Right forelimb (tissue), 1 donor: ENCODE results near the gene ARHGEF25.
A peak's percentile ranks its signal among the peaks of the same experiment; 100 is the strongest.
"Not testable (repeated sequence)": the region's sequence is repeated elsewhere in the genome, so short reads cannot be mapped to it uniquely, and the experiment has no call there.

Experiments used
- DNase-seq: peaks from one replicate; pipeline ENCODE4 v3.0.0-alpha.2; 2018

ARHGEF25 gene

DNA sequence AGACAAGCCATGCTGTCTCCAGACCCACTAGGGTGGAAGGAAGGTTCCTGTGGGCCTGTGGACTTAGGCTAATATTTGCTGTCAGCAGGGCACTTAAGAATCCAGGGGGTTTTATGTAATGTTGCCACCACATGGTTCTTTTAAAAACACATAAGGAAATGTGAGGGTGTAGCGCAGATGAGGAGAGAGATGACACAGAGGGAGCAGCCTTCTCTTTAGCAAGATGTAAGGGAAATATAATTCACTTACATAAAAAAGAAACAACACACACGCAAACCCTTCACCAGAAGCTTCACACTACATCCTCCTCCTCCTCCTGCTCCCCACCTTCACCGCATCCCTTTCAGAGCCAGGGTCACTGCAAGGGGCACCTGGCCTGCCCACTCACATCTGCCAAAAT lies 25.1 kb upstream of the ARHGEF25 start:
- no peak for DNase-seq

DNA sequence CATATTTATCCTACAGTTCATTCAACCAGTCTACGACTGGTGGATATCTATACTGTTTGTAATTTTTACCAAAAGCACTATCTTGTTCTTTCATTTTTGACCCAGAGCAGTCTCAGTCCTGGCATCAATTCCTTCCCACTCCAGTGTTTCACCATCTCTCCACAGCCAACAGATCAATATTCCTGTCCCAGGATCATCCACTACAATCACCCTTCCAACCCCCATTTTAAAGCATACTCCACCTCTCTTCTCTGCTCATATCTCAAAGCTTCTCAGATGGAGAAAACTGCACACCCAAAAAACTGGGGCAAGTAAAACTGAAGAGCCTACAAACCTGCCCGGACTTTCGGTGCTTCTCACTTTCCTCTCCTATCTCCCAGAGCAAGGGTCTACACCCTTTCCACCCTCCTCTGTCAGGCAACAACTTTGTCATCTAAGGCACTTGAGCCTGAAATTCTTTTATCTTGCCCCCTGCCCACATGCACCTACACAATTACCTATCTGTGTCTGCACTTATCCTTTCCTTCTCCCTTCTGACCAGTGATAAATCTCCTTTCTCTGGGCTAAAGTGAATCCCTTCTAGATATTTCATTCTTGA lies 24.3 kb upstream of the ARHGEF25 start:
- DNase-seq, result no peak

DNA sequence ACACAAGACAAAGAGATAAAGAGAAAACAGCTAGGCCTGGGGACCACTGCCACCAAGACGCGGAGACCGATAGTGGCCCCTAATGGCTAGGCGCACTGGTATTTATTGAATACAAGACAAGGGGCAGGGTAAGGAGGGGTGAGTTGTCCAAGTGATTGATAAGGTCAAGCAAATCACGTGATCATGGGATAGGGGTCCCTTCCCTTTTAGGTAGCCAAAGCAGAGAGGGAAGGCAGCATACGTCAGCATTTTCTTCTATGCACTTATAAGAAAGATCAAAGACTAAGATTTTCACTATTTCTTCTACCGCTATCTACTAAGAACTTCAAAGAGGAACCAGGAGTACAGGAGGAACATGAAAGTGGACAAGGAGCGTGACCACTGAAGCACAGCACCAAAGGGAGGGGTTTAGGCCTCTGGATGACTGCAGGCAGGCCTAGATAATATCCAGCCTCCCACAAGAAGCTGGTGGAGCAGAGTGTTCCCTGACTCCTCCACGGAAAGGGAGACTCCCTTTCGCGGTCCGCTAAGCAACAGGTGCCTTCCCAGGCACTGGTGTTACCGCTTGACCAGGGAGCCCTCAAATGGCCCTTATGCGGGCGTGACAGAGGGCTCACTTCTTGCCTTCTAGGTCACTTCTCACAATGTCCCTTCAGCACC lies 22.2 kb upstream of the ARHGEF25 start:
- not testable (repeated sequence) for DNase-seq

DNA sequence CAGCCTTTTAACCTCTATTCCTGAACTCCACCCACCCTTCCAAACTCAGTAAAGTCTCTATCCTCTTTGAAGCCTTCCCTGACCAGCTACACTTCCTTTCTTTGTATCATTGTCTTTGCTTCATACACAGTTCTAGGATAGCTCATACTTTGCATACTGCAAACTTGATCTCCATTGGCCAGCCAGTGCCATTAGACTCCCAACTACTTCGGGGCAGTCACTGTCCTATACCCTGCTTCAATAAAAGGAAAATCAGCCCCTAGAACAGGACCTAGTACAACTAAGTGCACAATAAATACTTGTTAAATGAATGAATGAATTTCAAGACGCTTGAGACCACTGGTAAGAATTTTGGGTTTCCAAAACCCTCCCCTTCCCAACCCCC lies 20.8 kb upstream of the ARHGEF25 start:
- no peak for DNase-seq

DNA sequence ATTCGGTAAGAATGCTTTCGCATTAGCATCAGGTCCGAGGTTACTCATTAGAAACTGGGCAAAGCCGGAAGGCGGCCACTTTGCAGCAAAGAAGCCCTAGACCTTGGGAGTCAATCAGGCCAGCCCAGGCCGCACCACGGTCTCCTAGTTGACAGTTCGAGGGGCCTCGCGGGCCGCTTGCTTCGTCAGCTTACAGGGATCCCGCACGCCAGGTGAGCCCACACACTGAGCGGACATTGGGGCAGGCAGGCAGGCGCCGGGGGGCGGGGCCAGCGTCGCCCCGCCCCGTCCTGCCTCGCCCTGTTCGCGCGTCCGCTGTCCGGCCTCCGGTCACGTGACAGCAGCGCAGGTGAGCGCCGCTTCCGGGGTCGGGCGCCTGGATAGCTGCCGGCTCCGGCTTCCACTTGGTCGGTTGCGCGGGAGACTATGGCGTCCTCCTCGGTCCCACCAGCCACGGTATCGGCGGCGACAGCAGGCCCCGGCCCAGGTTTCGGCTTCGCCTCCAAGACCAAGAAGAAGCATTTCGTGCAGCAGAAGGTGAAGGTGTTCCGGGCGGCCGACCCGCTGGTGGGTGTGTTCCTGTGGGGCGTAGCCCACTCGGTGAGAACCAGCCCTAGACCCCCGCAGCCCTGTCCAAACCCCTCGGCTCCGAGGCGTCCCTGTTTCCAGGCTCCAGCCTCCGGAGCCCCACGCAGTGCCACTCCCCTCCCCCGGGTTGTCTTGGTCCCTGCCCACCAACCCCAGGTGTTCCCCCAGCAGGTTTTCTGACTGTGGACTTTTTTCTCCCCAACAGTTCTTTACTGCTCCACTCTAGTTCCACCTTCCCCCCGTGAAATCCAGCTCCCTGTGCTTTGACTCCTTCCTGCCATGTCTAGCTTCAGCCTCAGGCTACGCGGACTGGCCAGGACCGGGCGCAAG lies 20.1 kb upstream of the ARHGEF25 start, which contains the start of gene PIP4K2C:
PIP4K2C (plus strand) TSS at position 329 of the 918 bp plus-strand sequence; CDS start at position 427, 98 bp downstream.
- DNase-seq, result peak; percentile 73

DNA sequence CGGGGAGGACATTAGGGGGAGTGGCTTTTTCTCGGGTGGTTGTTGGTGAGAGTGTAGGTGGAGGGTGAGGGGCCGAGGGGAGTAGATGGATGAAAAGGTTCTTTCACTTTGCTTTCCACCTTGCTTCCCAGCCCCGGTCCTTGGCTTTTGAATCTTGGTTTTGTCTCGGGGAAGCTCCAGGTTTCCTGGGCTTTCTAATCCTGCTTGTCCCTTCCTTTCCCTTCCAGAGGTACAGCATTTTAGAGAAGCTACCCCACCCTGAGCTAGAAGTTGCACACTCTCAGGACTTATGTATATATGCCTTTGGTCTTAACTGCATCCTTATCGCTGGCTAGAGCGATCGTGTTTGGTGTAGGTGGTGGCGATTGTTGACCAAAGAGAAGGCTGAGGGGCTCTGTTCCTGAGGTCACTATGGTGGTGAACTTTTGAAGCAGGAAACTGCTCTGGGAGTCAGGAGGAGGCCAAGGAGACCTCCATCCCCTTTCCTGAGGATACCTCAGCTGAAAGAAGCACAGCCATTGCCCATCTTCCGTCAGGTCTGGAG lies 19.4 kb upstream of the ARHGEF25 start:
- no peak for DNase-seq

DNA sequence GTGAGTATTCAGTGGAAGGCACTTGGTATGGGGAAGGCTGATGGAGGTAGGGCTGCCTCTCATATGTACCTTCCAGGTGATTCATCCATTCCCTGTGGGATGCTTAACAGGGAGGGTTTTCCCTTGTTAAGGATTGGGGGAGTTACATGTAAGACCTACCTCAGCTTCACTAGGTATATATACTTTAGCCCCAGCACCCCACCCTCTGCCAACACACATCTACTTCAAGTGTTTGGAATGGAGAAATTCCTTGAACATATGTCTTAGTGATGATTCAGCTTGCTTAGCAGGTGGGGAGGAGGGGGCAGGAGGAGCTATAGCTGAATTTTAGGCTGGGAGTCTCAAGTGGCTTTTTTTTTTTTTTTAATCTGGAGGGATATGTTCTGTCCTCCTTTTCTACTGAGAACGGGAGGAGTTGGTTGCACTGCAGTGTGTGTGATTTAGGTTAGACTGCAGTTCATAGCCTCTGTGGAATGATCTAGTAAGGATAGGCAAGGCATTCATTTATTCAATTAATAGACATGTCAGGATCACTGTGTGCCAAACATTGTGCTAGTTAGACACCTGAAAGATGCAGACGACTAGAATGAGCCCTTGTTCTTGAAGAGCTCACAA lies 18.6 kb upstream of the ARHGEF25 start:
- no peak for DNase-seq

DNA sequence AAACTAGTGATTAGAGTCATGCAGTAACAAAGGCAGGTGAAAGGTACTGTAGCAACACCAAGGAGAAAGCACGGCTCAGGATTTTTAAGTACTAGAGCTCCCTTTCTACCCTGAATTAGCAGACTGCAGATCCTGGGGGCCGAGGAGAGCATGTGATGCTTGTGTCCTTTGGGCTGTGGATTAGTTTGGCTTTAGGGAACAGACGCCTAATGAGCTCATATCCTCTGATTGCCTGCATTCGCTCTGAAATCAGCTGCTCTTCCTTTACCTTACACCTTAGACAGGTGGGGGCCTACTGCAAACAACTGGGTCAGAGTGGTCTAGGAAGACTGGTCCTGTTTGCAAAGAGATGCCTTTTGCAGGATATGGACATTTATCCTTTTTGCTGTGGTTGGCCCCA lies 18.0 kb upstream of the ARHGEF25 start:
- no peak for DNase-seq

DNA sequence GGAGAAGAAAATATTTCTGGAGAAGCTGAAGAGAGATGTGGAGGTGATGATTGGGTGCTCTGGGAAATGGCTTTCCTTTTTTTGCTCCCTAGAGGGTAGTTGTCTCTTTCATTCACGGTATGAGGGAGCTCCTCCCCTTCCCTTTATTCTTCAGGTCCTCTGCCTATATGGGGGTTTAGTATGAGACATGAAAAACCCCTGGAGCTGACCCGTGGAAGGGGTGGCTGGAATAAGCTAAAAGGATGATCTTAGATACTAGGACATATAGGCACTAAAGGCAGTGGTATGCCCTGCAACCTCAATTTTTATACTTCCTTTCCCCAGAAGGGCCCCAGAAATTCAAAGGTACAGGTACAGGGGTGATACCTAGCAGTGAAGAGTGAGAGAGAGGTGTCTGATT lies 10.8 kb upstream of the ARHGEF25 start:
- no peak for DNase-seq

DNA sequence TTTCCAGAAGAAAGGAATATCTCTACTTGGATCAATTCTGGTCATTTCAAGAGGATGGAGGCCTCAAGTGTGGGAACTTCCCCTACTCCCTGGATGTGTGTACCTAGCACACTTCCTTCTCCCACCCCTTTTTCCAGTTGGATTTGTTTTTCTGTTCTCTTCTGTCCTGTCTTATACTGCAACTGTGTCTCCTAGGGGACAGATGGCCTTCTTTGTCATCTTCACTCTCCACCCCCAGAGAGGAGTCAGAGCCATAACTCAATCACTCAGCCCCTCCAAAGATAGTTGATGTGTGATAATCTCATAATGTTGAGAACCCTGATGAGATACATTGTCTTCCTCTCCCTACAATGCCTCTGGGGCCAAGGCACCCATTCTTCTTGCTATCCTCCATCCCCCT lies 8.7 kb upstream of the ARHGEF25 start:
- no peak for DNase-seq

DNA sequence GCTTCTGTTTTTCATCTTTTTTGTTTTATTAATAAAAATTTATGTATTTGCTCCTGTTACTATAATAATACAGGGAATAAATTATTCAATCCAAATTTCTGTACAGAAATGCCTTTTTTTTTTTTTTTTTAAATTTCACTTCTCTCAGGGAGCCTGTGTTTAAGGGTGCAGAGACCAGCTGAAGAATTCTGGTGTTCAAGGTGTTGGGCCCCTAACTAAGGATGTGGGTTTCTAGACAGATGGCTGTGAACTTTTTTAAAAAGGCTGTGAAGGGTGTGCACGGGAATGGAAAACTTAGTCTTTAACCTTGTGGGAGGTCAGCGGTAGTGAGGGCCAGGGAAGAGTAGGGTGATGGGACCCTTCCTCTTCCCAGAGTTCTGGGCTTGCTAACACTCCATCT lies 7.9 kb upstream of the ARHGEF25 start:
- DNase-seq, result no peak

DNA sequence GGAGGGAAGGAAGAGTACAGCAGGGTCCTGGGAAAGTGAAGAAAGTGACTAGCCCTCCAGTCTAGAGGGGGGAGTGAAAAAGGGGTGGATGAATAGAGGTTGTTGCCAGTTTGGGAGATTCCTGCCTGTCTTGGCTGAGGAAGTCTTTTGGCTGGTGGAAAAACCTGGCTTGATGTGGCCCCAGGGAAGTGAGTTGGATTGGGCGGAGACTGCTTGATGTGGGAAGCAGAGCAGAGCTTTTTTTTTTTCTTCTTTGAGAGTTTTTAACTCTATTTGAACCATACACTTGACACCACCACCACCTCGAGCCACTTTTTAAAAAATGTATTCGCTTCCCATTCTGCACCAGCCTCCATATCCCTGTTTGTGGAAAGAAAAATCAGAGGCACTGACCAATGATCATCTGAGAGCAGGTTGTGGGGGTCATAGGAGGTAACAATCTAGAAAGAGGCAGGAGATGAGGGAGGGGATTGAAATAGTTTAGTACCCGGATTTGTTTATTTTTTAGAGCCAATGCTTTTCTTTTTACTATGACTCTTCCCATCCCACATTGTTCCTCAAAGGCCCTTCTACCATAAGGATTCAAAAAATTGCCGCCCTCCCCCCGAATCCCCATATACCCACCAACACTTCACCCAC lies 7.3 kb upstream of the ARHGEF25 start:
- DNase-seq, result peak; percentile 82

DNA sequence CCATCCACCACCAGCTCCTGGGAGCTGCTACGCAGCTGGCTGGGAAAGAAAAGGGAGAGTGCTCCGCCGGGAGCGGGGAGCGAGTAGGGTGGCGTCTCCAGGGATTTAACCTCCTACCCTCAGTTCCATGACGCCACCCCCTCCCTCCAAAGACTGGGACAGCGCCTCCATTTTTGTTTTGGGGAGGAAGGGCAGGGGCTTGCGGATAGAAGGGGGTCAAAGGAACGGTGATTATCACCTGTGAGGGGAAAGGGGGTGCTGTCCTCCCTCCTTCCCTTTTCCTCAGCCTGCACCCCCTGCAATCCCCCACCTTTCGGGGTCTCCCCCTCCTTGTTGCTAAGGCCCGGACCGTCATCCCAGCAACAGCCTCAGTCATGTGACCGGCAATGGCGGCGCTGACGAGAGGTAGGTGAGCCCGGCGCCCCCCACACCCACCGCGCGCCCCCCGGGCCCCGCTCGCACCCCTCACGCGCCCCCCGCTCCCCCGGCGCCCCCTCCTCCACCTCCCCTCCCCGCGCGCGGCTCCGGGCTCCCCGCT lies 6.7 kb upstream of the ARHGEF25 start, which contains the start of gene DTX3:
DTX3 (plus strand) TSS at position 371 of the 538 bp plus-strand sequence. CDS start 1,694 bp downstream, outside the sequence.
- DNase-seq, result peak; percentile 67

DNA sequence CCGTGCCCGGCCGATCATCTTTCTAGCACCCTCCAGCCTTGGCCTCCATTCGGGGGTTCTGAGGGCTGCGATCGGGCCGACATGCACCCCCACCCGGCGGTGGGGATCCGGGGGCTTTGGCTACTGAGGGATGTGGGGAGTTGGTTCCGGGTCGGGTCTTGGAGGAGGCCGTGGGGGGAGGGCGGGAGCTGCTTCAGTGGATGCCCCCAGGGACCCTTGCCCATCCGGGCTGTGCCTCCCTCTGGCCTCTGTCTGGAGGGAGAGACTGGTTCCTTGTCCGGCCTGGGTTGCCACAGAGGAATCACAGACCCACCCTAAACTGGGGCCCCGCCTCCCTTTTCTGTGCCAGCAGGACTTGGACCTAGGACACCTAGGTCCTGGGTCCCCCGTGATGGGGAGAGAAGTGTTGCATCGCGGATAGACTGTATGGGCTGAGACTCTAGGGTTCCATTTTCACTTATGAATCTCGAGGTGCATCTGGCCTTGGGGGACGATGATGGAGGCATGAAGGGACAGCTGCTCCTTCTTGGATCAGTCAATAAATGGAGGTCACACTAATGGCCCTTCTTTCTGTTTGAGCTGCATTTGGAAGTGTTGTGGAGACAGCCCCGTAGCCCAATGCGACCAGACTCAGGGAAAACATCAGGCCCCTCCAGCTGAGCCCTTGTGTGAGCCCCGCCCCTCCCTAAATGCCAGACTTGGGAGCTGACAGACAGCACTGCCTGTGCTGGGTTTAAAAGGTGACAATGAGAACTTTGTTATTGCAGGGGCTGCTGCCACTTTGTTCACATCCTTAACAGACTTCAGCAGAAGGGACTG lies 6.0 kb upstream of the ARHGEF25 start:
- peak; percentile 60 for DNase-seq

DNA sequence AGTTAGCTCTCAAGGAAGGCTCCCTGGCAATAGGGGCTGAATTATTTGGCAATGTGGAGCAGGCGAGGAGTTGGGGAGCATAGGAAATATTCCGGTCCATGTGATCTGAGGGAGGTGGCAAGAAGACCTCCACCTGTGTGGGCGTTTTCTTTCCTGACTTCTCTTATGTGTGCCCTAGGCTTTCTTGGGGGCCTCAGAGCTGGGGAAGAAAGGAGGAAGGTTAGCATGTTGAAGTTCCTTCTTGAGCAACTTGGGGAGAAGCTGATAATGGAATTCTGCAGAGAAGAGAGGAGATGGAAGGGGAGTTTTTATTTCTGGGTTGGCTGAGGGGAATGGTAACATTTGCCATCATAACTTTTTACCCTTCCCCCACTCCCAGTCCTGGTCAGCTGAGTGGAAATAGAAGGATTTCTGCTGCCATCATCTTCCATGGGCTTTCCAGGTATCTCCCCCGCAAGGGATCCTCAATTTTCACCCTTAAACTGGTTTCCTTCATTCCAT lies 5.4 kb upstream of the ARHGEF25 start:
- no peak for DNase-seq

DNA sequence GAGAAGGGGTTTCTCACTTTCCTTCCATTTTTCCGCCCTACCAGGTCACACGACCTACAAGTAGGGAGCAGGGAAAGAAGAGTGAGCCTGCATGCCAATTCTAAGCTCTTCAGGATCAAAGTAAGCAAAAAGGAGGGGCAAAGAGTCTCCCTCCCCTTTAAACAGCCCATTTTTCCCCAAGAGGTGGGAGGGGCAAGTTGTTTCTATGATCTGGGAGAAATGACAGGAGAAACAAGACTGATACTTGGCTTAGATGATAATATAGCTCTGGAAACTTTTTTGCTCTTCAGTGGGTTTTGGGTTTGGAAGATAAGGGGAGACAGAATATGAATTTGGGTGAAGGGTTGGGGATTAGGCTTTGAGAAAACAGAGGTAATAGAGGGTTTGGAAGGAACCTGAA lies 4.8 kb upstream of the ARHGEF25 start:
- no peak for DNase-seq

DNA sequence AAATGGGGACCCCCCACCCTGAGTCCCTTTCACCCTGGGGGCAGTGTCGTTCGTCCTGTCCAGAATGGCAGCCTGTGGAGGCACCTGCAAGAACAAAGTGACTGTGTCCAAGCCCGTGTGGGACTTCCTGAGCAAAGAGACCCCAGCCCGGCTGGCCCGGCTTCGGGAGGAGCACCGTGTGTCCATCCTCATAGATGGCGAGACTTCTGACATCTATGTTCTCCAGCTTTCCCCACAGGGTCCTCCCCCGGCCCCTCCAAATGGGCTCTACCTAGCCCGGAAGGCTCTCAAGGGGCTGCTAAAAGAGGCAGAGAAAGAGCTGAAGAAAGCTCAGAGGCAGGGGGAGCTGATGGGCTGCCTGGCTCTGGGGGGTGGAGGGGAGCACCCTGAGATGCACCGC lies 4.4 kb upstream of the ARHGEF25 start:
- no peak for DNase-seq

DNA sequence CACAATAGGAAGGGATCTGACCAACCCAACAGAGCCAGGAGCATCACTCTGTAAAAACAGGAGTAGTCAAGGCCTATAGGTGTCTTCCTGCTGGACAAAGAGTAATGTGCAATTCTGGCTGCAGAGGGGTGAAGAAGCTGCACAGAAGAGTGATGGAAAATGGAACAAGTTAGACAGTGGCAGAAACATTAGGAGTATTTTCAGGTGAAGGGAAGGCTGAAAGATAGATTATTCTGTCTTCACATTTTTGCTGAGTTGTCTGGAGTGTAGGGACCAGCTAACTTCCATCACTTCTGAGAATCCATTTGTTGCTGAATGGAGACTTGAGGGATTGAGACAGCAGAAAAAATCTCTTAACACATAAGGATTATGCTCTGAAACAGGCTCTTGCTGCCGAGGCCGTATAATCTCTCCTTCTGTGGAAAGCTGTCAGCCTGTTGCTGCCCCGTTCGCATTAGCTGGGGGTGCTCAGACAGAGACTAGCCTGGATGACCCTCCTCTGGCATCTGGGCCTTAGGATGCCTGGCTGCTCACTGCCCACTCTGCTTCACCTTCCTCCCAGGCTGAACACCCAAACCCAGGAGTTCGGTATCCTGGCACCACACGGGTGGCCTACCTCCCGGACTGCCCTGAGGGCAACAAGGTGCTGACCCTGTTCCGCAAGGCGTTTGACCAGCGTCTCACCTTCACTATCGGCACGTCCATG lies 3.1 kb upstream of the ARHGEF25 start:
- no peak for DNase-seq

DNA sequence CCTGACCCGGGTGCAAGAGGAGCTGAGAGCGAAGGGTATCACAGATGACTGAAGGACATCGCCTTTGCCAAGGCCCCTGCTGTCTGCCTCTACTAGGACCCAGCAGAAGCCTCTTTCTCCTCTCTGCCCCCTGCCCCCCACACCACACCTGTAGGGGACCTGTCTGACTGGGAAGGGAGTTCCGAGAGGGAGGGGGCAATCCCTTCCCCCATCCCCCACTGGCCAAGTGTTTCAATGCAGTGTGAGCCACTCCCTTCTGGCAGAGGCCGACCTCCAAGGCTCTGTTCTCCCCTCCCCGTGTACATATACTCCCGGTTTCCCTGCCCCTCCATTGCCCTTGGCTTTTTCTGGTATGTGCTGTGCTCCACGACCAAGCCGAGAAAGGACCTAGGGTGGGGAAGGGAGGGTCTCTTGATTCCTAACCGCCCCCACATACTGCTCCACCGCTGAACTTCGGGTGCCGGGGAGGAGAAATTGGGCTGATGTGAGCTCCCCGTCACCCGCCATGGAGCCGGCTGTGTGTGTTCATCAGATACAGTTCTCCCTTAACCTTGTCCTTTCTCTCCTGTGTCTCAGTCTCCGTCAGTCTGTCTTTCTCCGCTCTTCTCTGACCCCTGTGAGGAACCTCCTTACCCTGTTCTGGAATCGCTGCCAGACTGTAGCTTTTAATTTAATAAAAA lies 2.0 kb upstream of the ARHGEF25 start:
- no peak for DNase-seq
